ENCODE data around the gene STARD4. TPM values are rescaled to one million over a fixed set of nuclear protein-coding genes. Genes with fewer than 3 reads are reported as not detected.

The STARD4 gene
- total RNA-seq, 1 experiment from 2014 or later = 43.4 TPM

GRCh38 chr5:111535879-111536549, 23.7 kb upstream of the STARD4 start:
- ChIA-PET CTCF (no interaction called here), POLR2A (ENCODE audit: low non-redundant PET) (no interaction called here)
- intact Hi-C loops (cut with micrococcal nuclease; ENCODE audit: unreplicated experiment) = no loop called here
- BruUV-seq (replicated peaks) = no TSS peak
- no peaks in the 10 kb centered on the region for H3K4me1 ChIP-seq (ENCODE audit: insufficient read depth, low read length, poor library complexity, severe bottlenecking)
- H3K4me3 ChIP-seq (ENCODE audit: low read depth, low read length, poor library complexity, severe bottlenecking) = no peak overlapping the region
- DNase-seq (ENCODE audit: low spot score) = no peak
- no peaks in the 10 kb centered on the region for H3K36me3 ChIP-seq (ENCODE audit: insufficient read depth, low read length, poor library complexity, severe bottlenecking)
- no peaks in the 10 kb centered on the region for H3K9me3 ChIP-seq (ENCODE audit: low read depth, low read length, poor library complexity, severe bottlenecking)
- peaks cover 5% of the 10 kb centered on the region for H3K27me3 ChIP-seq (replicated peaks; ENCODE audit: insufficient read depth, low read depth, low read length, poor library complexity)
- TF ChIP-seq CTCF (conservative IDR thresholded peaks at IDR 0.05; ENCODE audit: low read depth, low read length) (no peak), EZH2 (IDR thresholded peaks at IDR 0.05; ENCODE audit: borderline replicate concordance, low read depth, low read length, poor library complexity, severe bottlenecking) (no peak)
- H3K27ac ChIP-seq (ENCODE audit: low read depth, low read length, poor library complexity, severe bottlenecking) = no peak overlapping the region

GRCh38 chr5:111532886-111533582, 20.7 kb upstream of the STARD4 start:
- H3K27ac ChIP-seq (ENCODE audit: low read depth, low read length, poor library complexity, severe bottlenecking) = no peak overlapping the region
- intact Hi-C loops (cut with micrococcal nuclease; ENCODE audit: unreplicated experiment) = loop anchor here (5.0 kb wide), 1 partner anchor 614 kb away; no protein-coding TSS in a partner anchor
- POLR2A ChIA-PET (ENCODE audit: low non-redundant PET) = no interaction called here
- no TSS peak for BruUV-seq (replicated peaks)
- no peaks in the 10 kb centered on the region for H3K4me1 ChIP-seq (ENCODE audit: insufficient read depth, low read length, poor library complexity, severe bottlenecking)
- H3K27me3 ChIP-seq (replicated peaks; ENCODE audit: insufficient read depth, low read depth, low read length, poor library complexity) = no peaks in the 10 kb centered on the region
- no peak overlapping the region for H3K4me3 ChIP-seq (ENCODE audit: low read depth, low read length, poor library complexity, severe bottlenecking)
- H3K36me3 ChIP-seq (ENCODE audit: insufficient read depth, low read length, poor library complexity, severe bottlenecking) = no peaks in the 10 kb centered on the region
- CTCF ChIA-PET = no interaction called here
- no peak for DNase-seq (ENCODE audit: low spot score)
- H3K9me3 ChIP-seq (ENCODE audit: low read depth, low read length, poor library complexity, severe bottlenecking) = no peaks in the 10 kb centered on the region
- TF ChIP-seq CTCF (conservative IDR thresholded peaks at IDR 0.05; ENCODE audit: low read depth, low read length) = no peak
- no peak for TF ChIP-seq EZH2 (IDR thresholded peaks at IDR 0.05; ENCODE audit: borderline replicate concordance, low read depth, low read length, poor library complexity, severe bottlenecking)

GRCh38 chr5:111530298-111530740, 18.0 kb upstream of the STARD4 start:
- H3K4me1 ChIP-seq (ENCODE audit: insufficient read depth, low read length, poor library complexity, severe bottlenecking) = no peaks in the 10 kb centered on the region
- no peak overlapping the region for H3K4me3 ChIP-seq (ENCODE audit: low read depth, low read length, poor library complexity, severe bottlenecking)
- CTCF ChIA-PET = no interaction called here
- POLR2A ChIA-PET (ENCODE audit: low non-redundant PET) = no interaction called here
- DNase-seq (ENCODE audit: low spot score) = peak; percentile 54
- BruUV-seq (replicated peaks) = no TSS peak
- H3K27me3 ChIP-seq (replicated peaks; ENCODE audit: insufficient read depth, low read depth, low read length, poor library complexity) = no peaks in the 10 kb centered on the region
- intact Hi-C loops (cut with micrococcal nuclease; ENCODE audit: unreplicated experiment) = loop anchor here (5.0 kb wide), 1 partner anchor 617 kb away; no protein-coding TSS in a partner anchor
- H3K36me3 ChIP-seq (ENCODE audit: insufficient read depth, low read length, poor library complexity, severe bottlenecking) = no peaks in the 10 kb centered on the region
- H3K27ac ChIP-seq (ENCODE audit: low read depth, low read length, poor library complexity, severe bottlenecking) = no peak overlapping the region
- no peaks in the 10 kb centered on the region for H3K9me3 ChIP-seq (ENCODE audit: low read depth, low read length, poor library complexity, severe bottlenecking)
- TF ChIP-seq CTCF (conservative IDR thresholded peaks at IDR 0.05; ENCODE audit: low read depth, low read length) (no peak), EZH2 (IDR thresholded peaks at IDR 0.05; ENCODE audit: borderline replicate concordance, low read depth, low read length, poor library complexity, severe bottlenecking) (no peak)

All from A673 (cell line).